ENCODE data around the gene PPIL6. TPM values are rescaled to one million over a fixed set of nuclear protein-coding genes. Genes with fewer than 3 reads are reported as not detected.

PPIL6 gene
- total and polyA plus RNA-seq, 2 experiments from 2014 or later: 1.7 TPM

DNA sequence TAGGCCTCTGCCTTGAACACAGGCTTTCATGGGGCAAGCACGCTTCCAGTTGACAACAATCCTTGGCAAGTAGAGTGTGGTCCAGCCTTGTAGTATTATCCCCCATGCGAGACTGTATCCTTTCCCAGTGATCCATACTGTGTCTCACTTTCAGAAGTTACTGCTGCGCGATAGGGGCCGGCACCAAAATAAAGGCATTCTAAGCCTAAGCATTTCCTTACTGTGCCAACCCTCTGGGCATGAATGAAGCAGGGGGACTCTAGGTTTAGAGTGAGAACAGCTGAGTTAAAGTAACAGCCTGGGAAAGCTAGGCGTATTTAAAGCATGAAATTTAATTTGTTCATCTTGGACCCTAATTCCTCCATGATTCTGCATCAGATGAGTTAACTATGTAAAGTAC, 97.5 kb downstream of the PPIL6 start:
- no peak for DNase-seq (ENCODE audit: low spot score)
- Histone ChIP-seq H3K4me3 (no peak overlapping the region), H3K79me2 (replicated peaks; ENCODE audit: insufficient read depth) (no peaks in the 10 kb centered on the region), H3K36me3 (ENCODE audit: insufficient read depth) (no peaks in the 10 kb centered on the region), H3K27ac (ENCODE audit: low read depth) (no peak overlapping the region), H3K4me2 (no peak overlapping the region), H3F3A (replicated peaks; ENCODE audit: low read depth) (no peaks in the 10 kb centered on the region), H3K27me3 (ENCODE audit: insufficient read depth) (no peaks in the 10 kb centered on the region), H3K4me1 (ENCODE audit: insufficient read depth) (no peaks in the 10 kb centered on the region), H4K20me1 (replicated peaks; ENCODE audit: insufficient read depth) (no peaks in the 10 kb centered on the region), H2AFZ (no peak overlapping the region), H3K9me2 (ENCODE audit: insufficient read depth) (no peaks in the 10 kb centered on the region)
- ATAC-seq: no peak
- no peak overlapping the region for H3K4me3 Mint-ChIP-seq
- peaks cover 9% of the 10 kb centered on the region for H3K4me1 Mint-ChIP-seq
- TF ChIP-seq, protein P1, sequence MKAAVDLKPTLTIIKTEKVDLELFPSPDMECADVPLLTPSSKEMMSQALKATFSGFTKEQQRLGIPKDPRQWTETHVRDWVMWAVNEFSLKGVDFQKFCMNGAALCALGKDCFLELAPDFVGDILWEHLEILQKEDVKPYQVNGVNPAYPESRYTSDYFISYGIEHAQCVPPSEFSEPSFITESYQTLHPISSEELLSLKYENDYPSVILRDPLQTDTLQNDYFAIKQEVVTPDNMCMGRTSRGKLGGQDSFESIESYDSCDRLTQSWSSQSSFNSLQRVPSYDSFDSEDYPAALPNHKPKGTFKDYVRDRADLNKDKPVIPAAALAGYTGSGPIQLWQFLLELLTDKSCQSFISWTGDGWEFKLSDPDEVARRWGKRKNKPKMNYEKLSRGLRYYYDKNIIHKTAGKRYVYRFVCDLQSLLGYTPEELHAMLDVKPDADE (IDR thresholded peaks at IDR 0.05): no peak
- no peak for TF ChIP-seq POLR2AphosphoS5 (IDR thresholded peaks at IDR 0.05; ENCODE audit: low read depth)
- TF ChIP-seq ZNF114 (CRISPR knock-in tag; IDR thresholded peaks at IDR 0.05): no peak
- TF ChIP-seq EZH2 (IDR thresholded peaks at IDR 0.05; ENCODE audit: low read depth, unreplicated experiment): no peak
- TF ChIP-seq ZNF331 (CRISPR knock-in tag; IDR thresholded peaks at IDR 0.05; ENCODE audit: low read depth): no peak
- TF ChIP-seq, protein P2, sequence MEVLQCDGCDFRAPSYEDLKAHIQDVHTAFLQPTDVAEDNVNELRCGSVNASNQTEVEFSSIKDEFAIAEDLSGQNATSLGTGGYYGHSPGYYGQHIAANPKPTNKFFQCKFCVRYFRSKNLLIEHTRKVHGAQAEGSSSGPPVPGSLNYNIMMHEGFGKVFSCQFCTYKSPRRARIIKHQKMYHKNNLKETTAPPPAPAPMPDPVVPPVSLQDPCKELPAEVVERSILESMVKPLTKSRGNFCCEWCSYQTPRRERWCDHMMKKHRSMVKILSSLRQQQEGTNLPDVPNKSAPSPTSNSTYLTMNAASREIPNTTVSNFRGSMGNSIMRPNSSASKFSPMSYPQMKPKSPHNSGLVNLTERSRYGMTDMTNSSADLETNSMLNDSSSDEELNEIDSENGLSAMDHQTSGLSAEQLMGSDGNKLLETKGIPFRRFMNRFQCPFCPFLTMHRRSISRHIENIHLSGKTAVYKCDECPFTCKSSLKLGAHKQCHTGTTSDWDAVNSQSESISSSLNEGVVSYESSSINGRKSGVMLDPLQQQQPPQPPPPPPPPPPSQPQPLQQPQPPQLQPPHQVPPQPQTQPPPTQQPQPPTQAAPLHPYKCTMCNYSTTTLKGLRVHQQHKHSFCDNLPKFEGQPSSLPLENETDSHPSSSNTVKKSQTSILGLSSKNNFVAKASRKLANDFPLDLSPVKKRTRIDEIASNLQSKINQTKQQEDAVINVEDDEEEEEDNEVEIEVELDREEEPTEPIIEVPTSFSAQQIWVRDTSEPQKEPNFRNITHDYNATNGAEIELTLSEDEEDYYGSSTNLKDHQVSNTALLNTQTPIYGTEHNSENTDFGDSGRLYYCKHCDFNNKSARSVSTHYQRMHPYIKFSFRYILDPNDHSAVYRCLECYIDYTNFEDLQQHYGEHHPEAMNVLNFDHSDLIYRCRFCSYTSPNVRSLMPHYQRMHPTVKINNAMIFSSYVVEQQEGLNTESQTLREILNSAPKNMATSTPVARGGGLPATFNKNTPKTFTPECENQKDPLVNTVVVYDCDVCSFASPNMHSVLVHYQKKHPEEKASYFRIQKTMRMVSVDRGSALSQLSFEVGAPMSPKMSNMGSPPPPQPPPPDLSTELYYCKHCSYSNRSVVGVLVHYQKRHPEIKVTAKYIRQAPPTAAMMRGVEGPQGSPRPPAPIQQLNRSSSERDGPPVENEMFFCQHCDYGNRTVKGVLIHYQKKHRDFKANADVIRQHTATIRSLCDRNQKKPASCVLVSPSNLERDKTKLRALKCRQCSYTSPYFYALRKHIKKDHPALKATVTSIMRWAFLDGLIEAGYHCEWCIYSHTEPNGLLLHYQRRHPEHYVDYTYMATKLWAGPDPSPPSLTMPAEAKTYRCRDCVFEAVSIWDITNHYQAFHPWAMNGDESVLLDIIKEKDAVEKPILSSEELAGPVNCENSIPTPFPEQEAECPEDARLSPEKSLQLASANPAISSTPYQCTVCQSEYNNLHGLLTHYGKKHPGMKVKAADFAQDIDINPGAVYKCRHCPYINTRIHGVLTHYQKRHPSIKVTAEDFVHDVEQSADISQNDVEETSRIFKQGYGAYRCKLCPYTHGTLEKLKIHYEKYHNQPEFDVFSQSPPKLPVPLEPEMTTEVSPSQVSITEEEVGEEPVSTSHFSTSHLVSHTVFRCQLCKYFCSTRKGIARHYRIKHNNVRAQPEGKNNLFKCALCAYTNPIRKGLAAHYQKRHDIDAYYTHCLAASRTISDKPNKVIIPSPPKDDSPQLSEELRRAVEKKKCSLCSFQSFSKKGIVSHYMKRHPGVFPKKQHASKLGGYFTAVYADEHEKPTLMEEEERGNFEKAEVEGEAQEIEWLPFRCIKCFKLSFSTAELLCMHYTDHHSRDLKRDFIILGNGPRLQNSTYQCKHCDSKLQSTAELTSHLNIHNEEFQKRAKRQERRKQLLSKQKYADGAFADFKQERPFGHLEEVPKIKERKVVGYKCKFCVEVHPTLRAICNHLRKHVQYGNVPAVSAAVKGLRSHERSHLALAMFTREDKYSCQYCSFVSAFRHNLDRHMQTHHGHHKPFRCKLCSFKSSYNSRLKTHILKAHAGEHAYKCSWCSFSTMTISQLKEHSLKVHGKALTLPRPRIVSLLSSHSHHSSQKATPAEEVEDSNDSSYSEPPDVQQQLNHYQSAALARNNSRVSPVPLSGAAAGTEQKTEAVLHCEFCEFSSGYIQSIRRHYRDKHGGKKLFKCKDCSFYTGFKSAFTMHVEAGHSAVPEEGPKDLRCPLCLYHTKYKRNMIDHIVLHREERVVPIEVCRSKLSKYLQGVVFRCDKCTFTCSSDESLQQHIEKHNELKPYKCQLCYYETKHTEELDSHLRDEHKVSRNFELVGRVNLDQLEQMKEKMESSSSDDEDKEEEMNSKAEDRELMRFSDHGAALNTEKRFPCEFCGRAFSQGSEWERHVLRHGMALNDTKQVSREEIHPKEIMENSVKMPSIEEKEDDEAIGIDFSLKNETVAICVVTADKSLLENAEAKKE (CRISPR knock-in tag; IDR thresholded peaks at IDR 0.05): no peak
- TF ChIP-seq NANOG (IDR thresholded peaks at IDR 0.05; ENCODE audit: borderline replicate concordance): no peak
- TF ChIP-seq, protein P3, sequence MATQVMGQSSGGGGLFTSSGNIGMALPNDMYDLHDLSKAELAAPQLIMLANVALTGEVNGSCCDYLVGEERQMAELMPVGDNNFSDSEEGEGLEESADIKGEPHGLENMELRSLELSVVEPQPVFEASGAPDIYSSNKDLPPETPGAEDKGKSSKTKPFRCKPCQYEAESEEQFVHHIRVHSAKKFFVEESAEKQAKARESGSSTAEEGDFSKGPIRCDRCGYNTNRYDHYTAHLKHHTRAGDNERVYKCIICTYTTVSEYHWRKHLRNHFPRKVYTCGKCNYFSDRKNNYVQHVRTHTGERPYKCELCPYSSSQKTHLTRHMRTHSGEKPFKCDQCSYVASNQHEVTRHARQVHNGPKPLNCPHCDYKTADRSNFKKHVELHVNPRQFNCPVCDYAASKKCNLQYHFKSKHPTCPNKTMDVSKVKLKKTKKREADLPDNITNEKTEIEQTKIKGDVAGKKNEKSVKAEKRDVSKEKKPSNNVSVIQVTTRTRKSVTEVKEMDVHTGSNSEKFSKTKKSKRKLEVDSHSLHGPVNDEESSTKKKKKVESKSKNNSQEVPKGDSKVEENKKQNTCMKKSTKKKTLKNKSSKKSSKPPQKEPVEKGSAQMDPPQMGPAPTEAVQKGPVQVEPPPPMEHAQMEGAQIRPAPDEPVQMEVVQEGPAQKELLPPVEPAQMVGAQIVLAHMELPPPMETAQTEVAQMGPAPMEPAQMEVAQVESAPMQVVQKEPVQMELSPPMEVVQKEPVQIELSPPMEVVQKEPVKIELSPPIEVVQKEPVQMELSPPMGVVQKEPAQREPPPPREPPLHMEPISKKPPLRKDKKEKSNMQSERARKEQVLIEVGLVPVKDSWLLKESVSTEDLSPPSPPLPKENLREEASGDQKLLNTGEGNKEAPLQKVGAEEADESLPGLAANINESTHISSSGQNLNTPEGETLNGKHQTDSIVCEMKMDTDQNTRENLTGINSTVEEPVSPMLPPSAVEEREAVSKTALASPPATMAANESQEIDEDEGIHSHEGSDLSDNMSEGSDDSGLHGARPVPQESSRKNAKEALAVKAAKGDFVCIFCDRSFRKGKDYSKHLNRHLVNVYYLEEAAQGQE (IDR thresholded peaks at IDR 0.05; ENCODE audit: unreplicated experiment): no peak
- no peak for TF ChIP-seq JUNB (IDR thresholded peaks at IDR 0.05; ENCODE audit: unreplicated experiment)
- TF ChIP-seq, protein P4, sequence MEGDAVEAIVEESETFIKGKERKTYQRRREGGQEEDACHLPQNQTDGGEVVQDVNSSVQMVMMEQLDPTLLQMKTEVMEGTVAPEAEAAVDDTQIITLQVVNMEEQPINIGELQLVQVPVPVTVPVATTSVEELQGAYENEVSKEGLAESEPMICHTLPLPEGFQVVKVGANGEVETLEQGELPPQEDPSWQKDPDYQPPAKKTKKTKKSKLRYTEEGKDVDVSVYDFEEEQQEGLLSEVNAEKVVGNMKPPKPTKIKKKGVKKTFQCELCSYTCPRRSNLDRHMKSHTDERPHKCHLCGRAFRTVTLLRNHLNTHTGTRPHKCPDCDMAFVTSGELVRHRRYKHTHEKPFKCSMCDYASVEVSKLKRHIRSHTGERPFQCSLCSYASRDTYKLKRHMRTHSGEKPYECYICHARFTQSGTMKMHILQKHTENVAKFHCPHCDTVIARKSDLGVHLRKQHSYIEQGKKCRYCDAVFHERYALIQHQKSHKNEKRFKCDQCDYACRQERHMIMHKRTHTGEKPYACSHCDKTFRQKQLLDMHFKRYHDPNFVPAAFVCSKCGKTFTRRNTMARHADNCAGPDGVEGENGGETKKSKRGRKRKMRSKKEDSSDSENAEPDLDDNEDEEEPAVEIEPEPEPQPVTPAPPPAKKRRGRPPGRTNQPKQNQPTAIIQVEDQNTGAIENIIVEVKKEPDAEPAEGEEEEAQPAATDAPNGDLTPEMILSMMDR (conservative IDR thresholded peaks at IDR 0.05; ENCODE audit: low read depth in 2 of 2): no peak
- TF ChIP-seq CREB1 (CRISPR knock-in tag; IDR thresholded peaks at IDR 0.05; ENCODE audit: low read depth): no peak
- TF ChIP-seq EZH2phosphoT487 (IDR thresholded peaks at IDR 0.05; ENCODE audit: unreplicated experiment): no peak
- TF ChIP-seq STAT1 (IDR thresholded peaks at IDR 0.05; ENCODE audit: unreplicated experiment): no peak
- H3K36me3 Mint-ChIP-seq (ENCODE audit: low read depth): no peaks in the 10 kb centered on the region
- H3K9me3 Mint-ChIP-seq: no peaks in the 10 kb centered on the region
- H3K27me3 Mint-ChIP-seq (ENCODE audit: insufficient read depth, low read depth, poor library complexity): peaks cover 7% of the 10 kb centered on the region
- H3K27ac Mint-ChIP-seq: no peak overlapping the region
